Measurements from ENCODE around the gene EPHB2. TPM values are rescaled to one million over a fixed set of nuclear protein-coding genes. Genes with fewer than 3 reads are reported as not detected.
A peak's percentile ranks its signal among the peaks of the same experiment; 100 is the strongest.

Gene EPHB2
- total and polyA plus RNA-seq, 9 donors = 10.7 to 31.7 (median 20.4) TPM

DNA sequence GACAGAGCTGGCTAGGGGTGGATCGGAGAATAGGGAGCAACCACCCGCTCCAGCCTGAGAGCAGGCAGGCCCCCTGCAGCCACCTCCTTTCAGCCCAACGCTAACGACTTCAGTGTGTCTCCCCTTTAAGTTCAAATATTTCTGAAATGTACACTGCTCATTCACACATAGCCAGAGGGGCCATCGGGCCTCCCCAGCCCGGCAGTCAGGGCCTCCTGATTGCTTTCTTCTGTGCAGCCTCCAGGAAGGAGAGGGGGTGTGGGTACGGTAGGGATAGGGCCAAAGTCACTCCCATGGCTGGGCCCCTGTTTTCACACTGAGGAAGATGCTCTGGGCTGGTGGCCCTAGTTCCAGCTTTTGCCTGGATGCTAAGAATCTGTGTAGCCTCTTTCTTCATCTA is 64.8 kb downstream of the EPHB2 start:
- DNase-seq = peak; percentile 64
- no peaks in the 10 kb centered on the region for H3K9me3 ChIP-seq (replicated peaks; ENCODE audit: control insufficient read depth, low read depth, low read length)
- H3K27ac ChIP-seq (ENCODE audit: low read length) = peak overlapping the region; percentile 60
- no peaks in the 10 kb centered on the region for H3K36me3 ChIP-seq (ENCODE audit: control insufficient read depth, insufficient read depth, low read length)
- 49% methylated on average over 4 of the region's 7 CpGs for WGBS (ENCODE audit: insufficient coverage)
- H3K4me3 ChIP-seq (ENCODE audit: low read length) = no peak overlapping the region
- peaks cover 93% of the 10 kb centered on the region for H3K4me1 ChIP-seq (ENCODE audit: control insufficient read depth, insufficient read depth, low read length)
- H3K27me3 ChIP-seq (ENCODE audit: control insufficient read depth, insufficient read depth, low read length) = peaks cover 8% of the 10 kb centered on the region

DNA sequence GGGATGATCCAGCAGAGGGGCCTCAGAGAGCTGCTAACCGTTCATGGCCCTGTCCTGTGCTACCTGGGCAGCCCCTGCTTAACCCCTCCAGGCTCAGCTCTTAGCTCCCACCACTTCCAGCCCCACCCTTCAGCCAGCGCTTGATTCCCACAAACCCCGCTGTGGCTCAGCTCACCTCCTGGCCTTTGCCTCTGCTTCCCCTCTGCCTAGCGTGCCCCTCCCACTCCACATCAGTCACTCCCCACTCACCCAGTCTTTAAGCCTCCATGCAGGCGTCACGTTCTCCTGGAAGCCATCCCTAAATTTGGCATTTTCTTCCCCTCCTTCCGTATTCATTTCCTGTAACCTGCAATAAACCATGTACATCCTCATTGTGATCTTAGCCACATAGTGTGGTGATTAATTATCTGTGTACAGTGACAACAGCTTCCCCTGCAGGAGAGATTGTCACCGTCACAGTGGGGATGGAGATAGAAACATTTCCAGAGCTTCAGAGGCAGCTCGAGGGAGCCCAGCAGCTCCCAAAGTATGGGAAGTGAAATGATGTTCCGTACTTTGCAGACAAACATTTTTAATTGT is 65.5 kb downstream of the EPHB2 start:
- no peaks in the 10 kb centered on the region for H3K36me3 ChIP-seq (ENCODE audit: control insufficient read depth, insufficient read depth, low read length)
- WGBS (ENCODE audit: insufficient coverage) = 22% methylated on average over 5 of the region's 10 CpGs
- DNase-seq = peak; percentile 32
- peak overlapping the region; percentile 60 for H3K27ac ChIP-seq (ENCODE audit: low read length)
- H3K27me3 ChIP-seq (ENCODE audit: control insufficient read depth, insufficient read depth, low read length) = peaks cover 8% of the 10 kb centered on the region
- H3K4me1 ChIP-seq (ENCODE audit: control insufficient read depth, insufficient read depth, low read length) = peaks cover 94% of the 10 kb centered on the region
- no peak overlapping the region for H3K4me3 ChIP-seq (ENCODE audit: low read length)
- no peaks in the 10 kb centered on the region for H3K9me3 ChIP-seq (replicated peaks; ENCODE audit: control insufficient read depth, low read depth, low read length)

DNA sequence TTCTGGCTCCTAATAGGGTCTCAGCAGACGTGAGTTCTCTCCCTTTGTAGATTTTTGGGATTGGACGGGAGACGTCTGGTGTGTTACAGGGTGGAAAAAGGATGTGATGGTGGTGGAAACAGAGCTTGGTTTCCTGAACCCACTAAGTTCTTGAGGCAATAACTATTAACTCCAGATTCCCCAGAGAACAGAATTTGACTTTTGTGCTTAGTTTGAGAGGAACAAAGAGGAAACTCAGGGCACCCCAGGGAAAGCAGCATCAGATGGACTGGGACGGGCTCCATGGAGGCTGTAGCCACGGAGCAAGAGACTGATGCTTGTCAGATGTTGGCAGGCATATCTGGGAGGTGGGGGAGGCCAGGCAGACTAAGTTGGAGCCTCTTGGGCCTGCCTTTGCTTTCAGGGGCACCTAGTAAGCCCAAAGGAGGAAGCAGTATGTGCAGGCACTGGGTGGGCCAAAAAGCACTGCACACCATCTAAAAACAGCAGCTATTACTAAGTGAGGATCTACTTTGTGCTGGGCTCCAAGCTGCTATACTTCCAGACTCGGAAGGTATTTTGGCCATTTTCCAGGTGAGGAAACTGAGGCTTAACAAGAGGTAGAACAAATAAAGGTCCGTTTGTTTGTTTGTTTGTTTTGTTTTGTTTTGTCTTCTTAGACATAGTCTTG is 66.9 kb downstream of the EPHB2 start:
- DNase-seq = peak; percentile 37
- Histone ChIP-seq H3K27ac (ENCODE audit: low read length) (no peak overlapping the region), H3K27me3 (ENCODE audit: control insufficient read depth, insufficient read depth, low read length) (peaks cover 8% of the 10 kb centered on the region), H3K36me3 (ENCODE audit: control insufficient read depth, insufficient read depth, low read length) (no peaks in the 10 kb centered on the region), H3K4me3 (ENCODE audit: low read length) (no peak overlapping the region), H3K9me3 (replicated peaks; ENCODE audit: control insufficient read depth, low read depth, low read length) (no peaks in the 10 kb centered on the region), H3K4me1 (ENCODE audit: control insufficient read depth, insufficient read depth, low read length) (peaks cover 81% of the 10 kb centered on the region)
- WGBS (ENCODE audit: insufficient coverage) = 32% methylated on average over 4 of the region's 7 CpGs

DNA sequence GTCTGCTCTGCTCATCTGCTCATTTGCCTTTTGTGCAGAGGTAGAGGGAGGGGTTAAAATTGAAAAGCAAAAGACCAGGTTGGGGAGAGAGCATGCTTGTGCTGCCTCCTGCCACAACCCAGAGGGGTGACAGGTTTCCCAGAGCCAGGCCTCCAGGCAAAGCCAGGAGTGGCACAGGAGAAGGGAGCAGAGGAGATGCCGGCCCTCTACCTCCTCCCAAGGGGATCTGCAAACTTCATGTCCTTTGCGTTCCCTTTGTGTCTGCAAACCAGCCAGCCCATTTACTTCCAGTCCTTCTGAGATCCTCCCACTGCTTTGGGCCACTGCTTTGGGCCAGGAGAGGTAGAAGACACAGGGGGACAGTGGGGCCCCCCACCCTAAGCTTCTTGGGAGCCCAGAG is 67.8 kb downstream of the EPHB2 start:
- Histone ChIP-seq H3K4me1 (ENCODE audit: control insufficient read depth, insufficient read depth, low read length) (peaks cover 73% of the 10 kb centered on the region), H3K27me3 (ENCODE audit: control insufficient read depth, insufficient read depth, low read length) (peaks cover 11% of the 10 kb centered on the region), H3K9me3 (replicated peaks; ENCODE audit: control insufficient read depth, low read depth, low read length) (no peaks in the 10 kb centered on the region), H3K36me3 (ENCODE audit: control insufficient read depth, insufficient read depth, low read length) (no peaks in the 10 kb centered on the region), H3K4me3 (ENCODE audit: low read length) (no peak overlapping the region), H3K27ac (ENCODE audit: low read length) (peak overlapping the region; percentile 74)
- no peak for DNase-seq
- 10% methylated on average over 2 of the region's 2 CpGs for WGBS (ENCODE audit: insufficient coverage)

DNA sequence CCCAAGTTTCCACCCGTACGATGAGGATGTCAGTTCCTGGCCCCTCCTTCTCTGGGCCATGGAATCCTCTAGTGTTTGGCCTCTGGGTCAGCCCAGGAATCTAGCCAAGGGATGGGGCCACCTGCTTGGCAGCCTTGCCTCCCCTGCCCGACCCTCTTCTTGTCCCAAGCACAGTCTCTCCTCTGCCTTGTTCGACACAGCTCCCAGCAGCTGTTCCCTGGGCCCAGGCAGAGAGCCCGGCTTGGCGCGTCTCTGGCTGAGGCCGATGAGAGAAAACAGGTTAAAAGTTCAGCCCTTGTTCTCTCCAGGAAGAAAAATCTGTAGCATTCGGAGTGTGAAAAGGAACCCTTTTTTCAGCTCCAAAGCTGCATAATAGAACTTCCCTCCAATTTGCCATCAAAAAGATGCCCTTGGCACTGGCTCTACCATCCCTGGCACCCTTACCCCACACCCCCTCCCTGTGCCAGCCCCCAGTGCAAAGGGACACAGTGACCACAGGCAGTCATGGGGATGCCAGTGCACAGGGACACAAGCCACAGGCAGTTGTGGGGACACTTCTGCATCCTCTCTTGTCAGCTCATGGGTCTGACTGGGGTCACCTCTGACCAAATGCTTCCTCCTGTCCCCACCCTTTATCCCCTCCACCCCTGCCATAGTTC is 68.4 kb downstream of the EPHB2 start:
- H3K27me3 ChIP-seq (ENCODE audit: control insufficient read depth, insufficient read depth, low read length) = peaks cover 7% of the 10 kb centered on the region
- H3K9me3 ChIP-seq (replicated peaks; ENCODE audit: control insufficient read depth, low read depth, low read length) = no peaks in the 10 kb centered on the region
- peak overlapping the region; percentile 74 for H3K27ac ChIP-seq (ENCODE audit: low read length)
- H3K36me3 ChIP-seq (ENCODE audit: control insufficient read depth, insufficient read depth, low read length) = peaks cover 2% of the 10 kb centered on the region
- H3K4me1 ChIP-seq (ENCODE audit: control insufficient read depth, insufficient read depth, low read length) = peaks cover 67% of the 10 kb centered on the region
- no peak overlapping the region for H3K4me3 ChIP-seq (ENCODE audit: low read length)
- DNase-seq = peak; percentile 97
- 17% methylated on average over 9 of the region's 9 CpGs for WGBS (ENCODE audit: insufficient coverage)

DNA sequence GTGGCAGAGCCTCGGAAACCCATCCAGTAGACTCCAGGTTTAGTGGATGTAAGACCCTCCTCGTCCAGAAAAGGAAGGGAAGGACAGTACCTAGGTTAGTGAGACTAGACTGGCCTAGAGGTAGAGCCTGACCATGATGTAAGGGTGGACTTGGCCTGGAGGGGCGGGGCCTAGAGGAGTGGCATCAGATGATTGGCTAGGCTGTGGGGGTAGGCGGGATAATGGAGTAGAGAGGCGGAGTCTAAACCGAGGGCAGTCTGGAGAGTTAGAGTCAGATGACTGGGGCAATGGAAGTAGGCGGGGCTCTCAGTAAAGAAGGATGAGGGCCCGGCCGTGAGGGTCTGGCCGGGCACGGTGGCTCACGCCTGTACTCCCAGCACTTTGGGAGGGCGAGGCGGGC is 70.1 kb downstream of the EPHB2 start:
- H3K4me3 ChIP-seq (ENCODE audit: low read length) = no peak overlapping the region
- DNase-seq = no peak
- peaks cover 4% of the 10 kb centered on the region for H3K27me3 ChIP-seq (ENCODE audit: control insufficient read depth, insufficient read depth, low read length)
- H3K27ac ChIP-seq (ENCODE audit: low read length) = no peak overlapping the region
- H3K36me3 ChIP-seq (ENCODE audit: control insufficient read depth, insufficient read depth, low read length) = peaks cover 12% of the 10 kb centered on the region
- H3K9me3 ChIP-seq (replicated peaks; ENCODE audit: control insufficient read depth, low read depth, low read length) = no peaks in the 10 kb centered on the region
- H3K4me1 ChIP-seq (ENCODE audit: control insufficient read depth, insufficient read depth, low read length) = peaks cover 50% of the 10 kb centered on the region
- 86% methylated on average over 11 of the region's 14 CpGs for WGBS (ENCODE audit: insufficient coverage)

DNA sequence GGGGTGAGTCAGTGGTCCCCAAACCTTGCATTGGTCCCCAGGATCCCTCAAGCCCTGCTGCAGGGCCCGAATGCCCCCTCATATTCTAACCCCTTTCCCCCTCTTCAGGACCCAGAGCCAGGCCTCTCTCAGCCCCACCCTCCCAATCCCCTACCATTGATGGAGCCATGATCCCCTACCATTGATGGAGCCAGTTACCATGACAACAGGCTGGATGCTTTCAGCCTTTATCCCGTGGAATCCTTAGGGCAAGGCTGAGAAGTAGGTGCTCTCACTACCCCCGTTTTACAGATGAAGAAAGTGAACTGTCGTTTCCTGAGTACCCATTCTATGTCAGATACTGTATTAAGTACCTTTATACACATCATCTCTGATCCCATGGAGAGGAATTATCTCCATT is 70.8 kb downstream of the EPHB2 start:
- H3K27me3 ChIP-seq (ENCODE audit: control insufficient read depth, insufficient read depth, low read length) = peaks cover 4% of the 10 kb centered on the region
- no peak for DNase-seq
- H3K4me3 ChIP-seq (ENCODE audit: low read length) = no peak overlapping the region
- 100% methylated on average over 1 of the region's 4 CpGs for WGBS (ENCODE audit: insufficient coverage)
- no peak overlapping the region for H3K27ac ChIP-seq (ENCODE audit: low read length)
- H3K36me3 ChIP-seq (ENCODE audit: control insufficient read depth, insufficient read depth, low read length) = peaks cover 12% of the 10 kb centered on the region
- H3K9me3 ChIP-seq (replicated peaks; ENCODE audit: control insufficient read depth, low read depth, low read length) = no peaks in the 10 kb centered on the region
- peaks cover 43% of the 10 kb centered on the region for H3K4me1 ChIP-seq (ENCODE audit: control insufficient read depth, insufficient read depth, low read length)

DNA sequence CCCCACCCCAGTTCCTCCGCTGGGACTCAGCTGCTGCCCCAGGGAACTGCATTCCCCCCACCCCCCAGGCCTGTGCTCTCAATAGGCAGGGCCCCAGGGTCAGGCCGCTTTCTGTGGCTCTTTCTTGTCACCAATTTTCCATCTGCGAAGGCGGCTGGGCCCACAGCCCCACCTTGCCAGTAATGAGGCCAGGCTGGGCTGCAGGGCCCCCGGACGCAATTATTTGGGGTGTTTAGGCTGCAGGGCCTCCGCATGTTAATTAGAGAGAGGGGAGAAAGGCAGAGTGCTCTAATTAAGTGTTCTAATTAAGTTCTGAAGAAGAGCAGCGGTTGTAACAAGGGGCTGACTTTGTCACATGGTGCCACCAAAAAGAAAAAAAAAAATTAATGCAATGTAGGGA is 71.8 kb downstream of the EPHB2 start:
- Histone ChIP-seq H3K4me1 (ENCODE audit: control insufficient read depth, insufficient read depth, low read length) (peaks cover 34% of the 10 kb centered on the region), H3K27ac (ENCODE audit: low read length) (no peak overlapping the region), H3K27me3 (ENCODE audit: control insufficient read depth, insufficient read depth, low read length) (peaks cover 4% of the 10 kb centered on the region), H3K36me3 (ENCODE audit: control insufficient read depth, insufficient read depth, low read length) (peaks cover 12% of the 10 kb centered on the region), H3K4me3 (ENCODE audit: low read length) (no peak overlapping the region), H3K9me3 (replicated peaks; ENCODE audit: control insufficient read depth, low read depth, low read length) (no peaks in the 10 kb centered on the region)
- no peak for DNase-seq
- WGBS (ENCODE audit: insufficient coverage) = 65% methylated on average over 8 of the region's 8 CpGs

DNA sequence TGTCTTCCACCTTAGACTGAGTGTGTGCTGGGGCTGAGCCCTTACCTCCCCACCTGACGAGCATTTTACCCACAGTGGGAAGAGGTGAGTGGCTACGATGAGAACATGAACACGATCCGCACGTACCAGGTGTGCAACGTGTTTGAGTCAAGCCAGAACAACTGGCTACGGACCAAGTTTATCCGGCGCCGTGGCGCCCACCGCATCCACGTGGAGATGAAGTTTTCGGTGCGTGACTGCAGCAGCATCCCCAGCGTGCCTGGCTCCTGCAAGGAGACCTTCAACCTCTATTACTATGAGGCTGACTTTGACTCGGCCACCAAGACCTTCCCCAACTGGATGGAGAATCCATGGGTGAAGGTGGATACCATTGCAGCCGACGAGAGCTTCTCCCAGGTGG is 73.7 kb downstream of the EPHB2 start:
- Histone ChIP-seq H3K27ac (ENCODE audit: low read length) (no peak overlapping the region), H3K4me1 (ENCODE audit: control insufficient read depth, insufficient read depth, low read length) (peaks cover 30% of the 10 kb centered on the region), H3K4me3 (ENCODE audit: low read length) (no peak overlapping the region), H3K36me3 (ENCODE audit: control insufficient read depth, insufficient read depth, low read length) (peaks cover 12% of the 10 kb centered on the region), H3K27me3 (ENCODE audit: control insufficient read depth, insufficient read depth, low read length) (peaks cover 4% of the 10 kb centered on the region), H3K9me3 (replicated peaks; ENCODE audit: control insufficient read depth, low read depth, low read length) (no peaks in the 10 kb centered on the region)
- WGBS (ENCODE audit: insufficient coverage) = 94% methylated on average over 19 of the region's 19 CpGs
- DNase-seq = no peak

DNA sequence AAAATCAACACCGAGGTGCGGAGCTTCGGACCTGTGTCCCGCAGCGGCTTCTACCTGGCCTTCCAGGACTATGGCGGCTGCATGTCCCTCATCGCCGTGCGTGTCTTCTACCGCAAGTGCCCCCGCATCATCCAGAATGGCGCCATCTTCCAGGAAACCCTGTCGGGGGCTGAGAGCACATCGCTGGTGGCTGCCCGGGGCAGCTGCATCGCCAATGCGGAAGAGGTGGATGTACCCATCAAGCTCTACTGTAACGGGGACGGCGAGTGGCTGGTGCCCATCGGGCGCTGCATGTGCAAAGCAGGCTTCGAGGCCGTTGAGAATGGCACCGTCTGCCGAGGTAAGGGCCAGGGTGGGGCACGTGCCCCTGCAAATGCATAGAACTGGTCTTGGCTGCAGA is 74.1 kb downstream of the EPHB2 start:
- no peaks in the 10 kb centered on the region for H3K9me3 ChIP-seq (replicated peaks; ENCODE audit: control insufficient read depth, low read depth, low read length)
- H3K4me3 ChIP-seq (ENCODE audit: low read length) = no peak overlapping the region
- peaks cover 4% of the 10 kb centered on the region for H3K27me3 ChIP-seq (ENCODE audit: control insufficient read depth, insufficient read depth, low read length)
- H3K4me1 ChIP-seq (ENCODE audit: control insufficient read depth, insufficient read depth, low read length) = peaks cover 30% of the 10 kb centered on the region
- H3K36me3 ChIP-seq (ENCODE audit: control insufficient read depth, insufficient read depth, low read length) = peaks cover 12% of the 10 kb centered on the region
- no peak for DNase-seq
- H3K27ac ChIP-seq (ENCODE audit: low read length) = no peak overlapping the region
- WGBS (ENCODE audit: insufficient coverage) = 97% methylated on average over 27 of the region's 27 CpGs
